Right lobe of liver (tissue), 6 donors: Measurements from ENCODE around the gene ADAMTS2. TPM values are rescaled to one million over a fixed set of nuclear protein-coding genes. Genes with fewer than 3 reads are reported as not detected.

Experiments used
- ATAC-seq, 4 donors: fragments of 200-7000 bp; cut with Tn5 transposase; one replicate each; pipeline ENCODE4 v1.9.1; 2020; ENCODE audit warnings: mild to moderate bottlenecking in 4 of 4, moderate library complexity in 4 of 4
- DNase-seq, 3 donors: peaks; one replicate each; pipeline ENCODE4 v3.0.0-alpha.2; 2020
- H3K27ac ChIP-seq, 3 donors: fragments of 200-600 bp; one replicate each; pipeline ENCODE4 v1.8.0; 2022
- H3K27me3 ChIP-seq, 2 donors: fragments of 200-600 bp; one replicate each; pipeline ENCODE4 v1.8.0; 2022
- H3K36me3 ChIP-seq, 4 donors: fragments of 200-600 bp; sonication (generic) in 1 of 4; one replicate each; pipeline versions ENCODE4 v1.5.1 to v1.8.0; 2017 to 2022; ENCODE audit warnings: control low read depth in 1 of 4
- H3K4me1 ChIP-seq, 4 donors: fragments of 200-600 bp; sonication (generic) in 1 of 4; one replicate each; pipeline versions ENCODE4 v1.5.1 to v1.8.0; 2017 to 2022; ENCODE audit warnings: control low read depth in 1 of 4
- H3K4me3 ChIP-seq, 3 donors: fragments of 200-600 bp; one replicate each; pipeline ENCODE4 v1.8.0; 2022
- H3K9me3 ChIP-seq, 4 donors: fragments of 200-600 bp; sonication (generic) in 1 of 4; one replicate each; pipeline versions ENCODE4 v1.5.1 to v1.8.0; 2017 to 2022; ENCODE audit warnings: control low read depth in 1 of 4
- CTCF ChIP-seq, 4 donors: fragments of 200-600 bp in 3 of 4; fragments of 450-650 bp in 1 of 4; IDR thresholded peaks; one replicate each; pipeline versions ENCODE4 v1.5.1 to v1.8.0; 2016 to 2022; ENCODE audit warnings: antibody characterized with exemption in 4 of 4, mild to moderate bottlenecking in 2 of 4
- POLR2A ChIP-seq: fragments of 450-650 bp; IDR thresholded peaks from one replicate; pipeline ENCODE4 v1.6.1; 2017; ENCODE audit warnings: antibody characterized with exemption, mild to moderate bottlenecking
- WGBS: methylation state at CpG from one replicate; pipeline ENCODE4 v1.1.6; 2018; ENCODE audit warnings: low coverage, low lambda C conversion rate; ENCODE audit not compliant: insufficient coverage; ENCODE audit errors: missing lambda C conversion rate; 5-methylcytosine and 5-hydroxymethylcytosine counted together
- intact Hi-C, 2 donors: fragments of 100-400 bp; cut with DNase I; formaldehyde crosslinking; loops; one replicate each; pipeline versions ENCODE4 v1.11.2 to v1.14.1; 2022
- total RNA-seq, 6 experiments: library from RNA; depleted of rRNA in 2 of 6; stranded (reverse); fragments of >200 nt in 2 of 6; fragmentation: NEBNext Ultra II Directional in 3 of 6; extraction: Animal tissue kit (Norgen Biotek cat#: 25700) in 3 of 6; gene quantifications; one replicate each; pipeline versions ENCODE4 v1.1.0 to v1.2.4, GENCODE V29; 2016 to 2023
- donor health status: DM: no; HTN: yes; CAD: no.
- donor health status: DM: no; HTN: no; CAD: no.
- donor health status: DM: no; HTN: no; CAD: no.
- donor health status: DM: no; HTN: yes; CAD: no.
- donor health status: DM: no; HTN: yes; CAD: no.

ADAMTS2 gene
- total RNA-seq, 6 experiments from 2014 or later: 6.3 to 18.9 (median 13.5) TPM

GRCh38 chr5:179196405-179197079 lies 148.7 kb downstream of the ADAMTS2 start:
- Histone ChIP-seq H3K4me3 (no peak overlapping the region), H3K36me3 (no peaks in the 10 kb centered on the region), H3K9me3 (no peaks in the 10 kb centered on the region), H3K27me3 (no peaks in the 10 kb centered on the region), H3K4me1 (no peaks in the 10 kb centered on the region), H3K27ac (no peak overlapping the region)
- WGBS: 74% methylated on average over 6 of the region's 10 CpGs
- DNase-seq (no peak), ATAC-seq (no peak)
- intact Hi-C loops: no loop called here
- no peak for TF ChIP-seq POLR2A
- TF ChIP-seq CTCF (IDR thresholded peaks at IDR 0.05): no peak

- Histone ChIP-seq H3K36me3 (no peaks in the 10 kb centered on the region), H3K4me1 (no peaks in the 10 kb centered on the region), H3K9me3 (no peaks in the 10 kb centered on the region), H3K4me3 (no peak overlapping the region), H3K27me3 (no peaks in the 10 kb centered on the region), H3K27ac (no peak overlapping the region)
- TF ChIP-seq CTCF (IDR thresholded peaks at IDR 0.05): no peak
- TF ChIP-seq POLR2A: no peak
- 83% methylated on average over 6 of the region's 36 CpGs for WGBS
- peak in 1 of 3 donors; percentile 31 for DNase-seq
- intact Hi-C loops: no loop called here
- no peak for ATAC-seq
Observed at GRCh38 chr5:179195561-179196404, 149.5 kb downstream of the ADAMTS2 start.

GRCh38 chr5:179194941-179195381 lies 150.3 kb downstream of the ADAMTS2 start:
- H3K36me3 ChIP-seq: no peaks in the 10 kb centered on the region
- 89% methylated on average over 12 of the region's 19 CpGs for WGBS
- intact Hi-C loops: no loop called here
- no peaks in the 10 kb centered on the region for H3K27me3 ChIP-seq
- no peak for ATAC-seq
- DNase-seq: peak in 1 of 3 donors; percentile 35
- no peaks in the 10 kb centered on the region for H3K4me1 ChIP-seq
- no peak for TF ChIP-seq CTCF (IDR thresholded peaks at IDR 0.05)
- TF ChIP-seq POLR2A: no peak
- no peak overlapping the region for H3K27ac ChIP-seq
- no peaks in the 10 kb centered on the region for H3K9me3 ChIP-seq
- no peak overlapping the region for H3K4me3 ChIP-seq

- H3K36me3 ChIP-seq: no peaks in the 10 kb centered on the region
- H3K4me3 ChIP-seq: no peak overlapping the region
- ATAC-seq: no peak
- 72% methylated on average over 8 of the region's 15 CpGs for WGBS
- TF ChIP-seq CTCF (IDR thresholded peaks at IDR 0.05) (no peak), POLR2A (no peak)
- DNase-seq: peak in 1 of 3 donors; percentile 38
- intact Hi-C loops: no loop called here
- H3K27ac ChIP-seq: no peak overlapping the region
- no peaks in the 10 kb centered on the region for H3K4me1 ChIP-seq
- no peaks in the 10 kb centered on the region for H3K27me3 ChIP-seq
- H3K9me3 ChIP-seq: no peaks in the 10 kb centered on the region
Observed at GRCh38 chr5:179194201-179194910, 150.9 kb downstream of the ADAMTS2 start.
